Upper lobe of left lung (tissue), 4 donors: Measurements from ENCODE around the gene AAMDC.

Experiments used
- EP300 ChIP-seq, 4 donors: sonication (generic); formaldehyde crosslinking; IDR thresholded peaks; one replicate each; pipeline ENCODE4 v1.5.1; 2017; ENCODE audit warnings: antibody characterized with exemption in 4 of 4, control low read depth in 2 of 4
- POLR2A ChIP-seq, 4 donors: fragments of 450-650 bp; IDR thresholded peaks; one replicate each; pipeline ENCODE4 v1.5.1; 2016 to 2017; ENCODE audit warnings: antibody characterized with exemption in 4 of 4, mild to moderate bottlenecking in 2 of 4
- TF ChIP-seq, protein P1 (sequence below), 6 experiments: fragments of 450-650 bp in 4 of 6; fragments of 200-600 bp in 2 of 6; sonication (generic) in 2 of 6; IDR thresholded peaks; one replicate each; pipeline ENCODE4 v1.5.1; 2016 to 2019; ENCODE audit warnings: antibody characterized with exemption in 6 of 6

- TF ChIP-seq, protein P1, sequence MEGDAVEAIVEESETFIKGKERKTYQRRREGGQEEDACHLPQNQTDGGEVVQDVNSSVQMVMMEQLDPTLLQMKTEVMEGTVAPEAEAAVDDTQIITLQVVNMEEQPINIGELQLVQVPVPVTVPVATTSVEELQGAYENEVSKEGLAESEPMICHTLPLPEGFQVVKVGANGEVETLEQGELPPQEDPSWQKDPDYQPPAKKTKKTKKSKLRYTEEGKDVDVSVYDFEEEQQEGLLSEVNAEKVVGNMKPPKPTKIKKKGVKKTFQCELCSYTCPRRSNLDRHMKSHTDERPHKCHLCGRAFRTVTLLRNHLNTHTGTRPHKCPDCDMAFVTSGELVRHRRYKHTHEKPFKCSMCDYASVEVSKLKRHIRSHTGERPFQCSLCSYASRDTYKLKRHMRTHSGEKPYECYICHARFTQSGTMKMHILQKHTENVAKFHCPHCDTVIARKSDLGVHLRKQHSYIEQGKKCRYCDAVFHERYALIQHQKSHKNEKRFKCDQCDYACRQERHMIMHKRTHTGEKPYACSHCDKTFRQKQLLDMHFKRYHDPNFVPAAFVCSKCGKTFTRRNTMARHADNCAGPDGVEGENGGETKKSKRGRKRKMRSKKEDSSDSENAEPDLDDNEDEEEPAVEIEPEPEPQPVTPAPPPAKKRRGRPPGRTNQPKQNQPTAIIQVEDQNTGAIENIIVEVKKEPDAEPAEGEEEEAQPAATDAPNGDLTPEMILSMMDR (IDR thresholded peaks at IDR 0.05): no peak
- no peak for TF ChIP-seq POLR2A (IDR thresholded peaks at IDR 0.05)
- no peak for TF ChIP-seq EP300 (IDR thresholded peaks at IDR 0.05)
These were observed 2.8 kb downstream of the AAMDC start for GRCh38 chr11:77823775-77824174.
